Smooth muscle cell of trachea (primary cell): Measurements from ENCODE around the gene DNAAF5. TPM values are rescaled to one million over a fixed set of nuclear protein-coding genes. Genes with fewer than 3 reads are reported as not detected.

Source experiments
- total RNA-seq: library from RNA; depleted of rRNA; stranded (reverse); fragments of >200 nt; gene quantifications from 2 replicates; pipeline ENCODE4 v1.2.1, GENCODE V29; 2014

DNAAF5 gene
- total RNA-seq: 20.2 and 23.2 TPM in 2 replicates

GRCh38 chr7:726084-726853 lies at the start of gene DNAAF5:
DNAAF5 (plus strand) TSS chr7:726699; CDS start chr7:726721, 22 bp downstream.

GRCh38 chr7:727104-727805 lies 756 bp downstream of the DNAAF5 start, which contains the start of gene PRKAR1B:
PRKAR1B (minus strand) TSS chr7:727281; CDS start chr7:711505, 15,776 bp downstream.

GRCh38 chr7:832167-832967 lies 105.9 kb downstream of the DNAAF5 start, which contains the start of gene SUN1:
SUN1 (plus strand) TSS chr7:832476; CDS start chr7:832525, 49 bp downstream.

Other genes with a start within 250 kb of the DNAAF5 start
- gene PDGFA, start 206.9 kb upstream of the DNAAF5 start, total RNA-seq: 2.5 and 13.1 TPM in 2 replicates
- 9.2 and 17.4 TPM in 2 replicates for gene PRKAR1B, start 582 bp downstream of the DNAAF5 start, total RNA-seq
- 162 and 259 TPM in 2 replicates for gene SUN1, start 105.8 kb downstream of the DNAAF5 start, total RNA-seq
- gene GET4, start 149.9 kb downstream of the DNAAF5 start, total RNA-seq: 27.8 and 28.0 TPM in 2 replicates
- 0.44 and 2.6 TPM in 2 replicates for gene ADAP1, start 228.0 kb downstream of the DNAAF5 start, total RNA-seq
- gene COX19, start 248.8 kb downstream of the DNAAF5 start, total RNA-seq: 9.0 and 12.1 TPM in 2 replicates